ENCODE data around the gene KLRC4.
"Not testable (repeated sequence)": the region's sequence is repeated elsewhere in the genome, so short reads cannot be mapped to it uniquely, and the experiment has no call there.

KLRC4 gene

GRCh38 chr12:10453156-10453555 is 43.6 kb upstream of the KLRC4 start, which contains the start of gene KLRC1:
Gene KLRC1, minus strand, starts transcription at chr12:10453377. Its CDS starts 2,221 bp downstream, at chr12:10451156.
- Histone ChIP-seq H3K4me3 (ENCODE audit: severe bottlenecking) (no peak within 1 kb of the TSS), H3K27ac (ENCODE audit: poor library complexity, severe bottlenecking) (no peak within 1 kb of the TSS), H3K4me1 (ENCODE audit: insufficient read depth, poor library complexity, severe bottlenecking) (no peaks in the 10 kb centered on the region), H3K9me3 (ENCODE audit: severe bottlenecking) (no peaks in the 10 kb centered on the region), H3K36me3 (ENCODE audit: low read depth) (no peaks in the 10 kb centered on the region), H3K27me3 (ENCODE audit: insufficient read depth, poor library complexity, severe bottlenecking) (no peaks in the 10 kb centered on the region)
- ATAC-seq (ENCODE audit: low read depth) (peak; percentile 68), DNase-seq (ENCODE audit: low spot score) (no peak)
- TF ChIP-seq CTCF (IDR thresholded peaks at IDR 0.05; ENCODE audit: poor library complexity, severe bottlenecking): no peak

- no peak for ATAC-seq (ENCODE audit: low read depth)
- Histone ChIP-seq H3K9me3 (ENCODE audit: severe bottlenecking) (no peaks in the 10 kb centered on the region), H3K27ac (ENCODE audit: poor library complexity, severe bottlenecking) (no peak overlapping the region), H3K4me3 (ENCODE audit: severe bottlenecking) (no peak overlapping the region), H3K36me3 (ENCODE audit: low read depth) (no peaks in the 10 kb centered on the region), H3K4me1 (ENCODE audit: insufficient read depth, poor library complexity, severe bottlenecking) (no peaks in the 10 kb centered on the region), H3K27me3 (ENCODE audit: insufficient read depth, poor library complexity, severe bottlenecking) (no peaks in the 10 kb centered on the region)
- no peak for DNase-seq (ENCODE audit: low spot score)
- TF ChIP-seq CTCF (IDR thresholded peaks at IDR 0.05; ENCODE audit: poor library complexity, severe bottlenecking): no peak
These were observed 38.7 kb upstream of the KLRC4 start for GRCh38 chr12:10448236-10448635.

GRCh38 chr12:10446052-10446451 is 36.5 kb upstream of the KLRC4 start:
- ATAC-seq (ENCODE audit: low read depth); H3K4me1 ChIP-seq (ENCODE audit: insufficient read depth, poor library complexity, severe bottlenecking); H3K27me3 ChIP-seq (ENCODE audit: insufficient read depth, poor library complexity, severe bottlenecking); H3K36me3 ChIP-seq (ENCODE audit: low read depth); H3K27ac ChIP-seq (ENCODE audit: poor library complexity, severe bottlenecking); H3K4me3 ChIP-seq (ENCODE audit: severe bottlenecking); DNase-seq (ENCODE audit: low spot score); H3K9me3 ChIP-seq (ENCODE audit: severe bottlenecking): not testable (repeated sequence)

GRCh38 chr12:10441144-10441543 is 31.6 kb upstream of the KLRC4 start:
- H3K27me3 ChIP-seq (ENCODE audit: insufficient read depth, poor library complexity, severe bottlenecking); ATAC-seq (ENCODE audit: low read depth); H3K36me3 ChIP-seq (ENCODE audit: low read depth); H3K9me3 ChIP-seq (ENCODE audit: severe bottlenecking); H3K27ac ChIP-seq (ENCODE audit: poor library complexity, severe bottlenecking); H3K4me3 ChIP-seq (ENCODE audit: severe bottlenecking); DNase-seq (ENCODE audit: low spot score); H3K4me1 ChIP-seq (ENCODE audit: insufficient read depth, poor library complexity, severe bottlenecking): not testable (repeated sequence)

GRCh38 chr12:10439608-10440274 is 30.2 kb upstream of the KLRC4 start:
- not testable (repeated sequence) for DNase-seq (ENCODE audit: low spot score); H3K27ac ChIP-seq (ENCODE audit: poor library complexity, severe bottlenecking); H3K36me3 ChIP-seq (ENCODE audit: low read depth); H3K4me3 ChIP-seq (ENCODE audit: severe bottlenecking); H3K27me3 ChIP-seq (ENCODE audit: insufficient read depth, poor library complexity, severe bottlenecking); H3K9me3 ChIP-seq (ENCODE audit: severe bottlenecking); H3K4me1 ChIP-seq (ENCODE audit: insufficient read depth, poor library complexity, severe bottlenecking)
- ATAC-seq (ENCODE audit: low read depth): peak; percentile 82

- not testable (repeated sequence) for H3K27me3 ChIP-seq (ENCODE audit: insufficient read depth, poor library complexity, severe bottlenecking); H3K4me3 ChIP-seq (ENCODE audit: severe bottlenecking); H3K36me3 ChIP-seq (ENCODE audit: low read depth); DNase-seq (ENCODE audit: low spot score); H3K4me1 ChIP-seq (ENCODE audit: insufficient read depth, poor library complexity, severe bottlenecking); H3K27ac ChIP-seq (ENCODE audit: poor library complexity, severe bottlenecking); H3K9me3 ChIP-seq (ENCODE audit: severe bottlenecking)
- ATAC-seq (ENCODE audit: low read depth): peak; percentile 60
These were observed 28.0 kb upstream of the KLRC4 start for GRCh38 chr12:10437601-10438000.

- H3K27ac ChIP-seq (ENCODE audit: poor library complexity, severe bottlenecking); DNase-seq (ENCODE audit: low spot score); H3K9me3 ChIP-seq (ENCODE audit: severe bottlenecking); H3K27me3 ChIP-seq (ENCODE audit: insufficient read depth, poor library complexity, severe bottlenecking); H3K4me1 ChIP-seq (ENCODE audit: insufficient read depth, poor library complexity, severe bottlenecking); H3K4me3 ChIP-seq (ENCODE audit: severe bottlenecking); H3K36me3 ChIP-seq (ENCODE audit: low read depth): not testable (repeated sequence)
- ATAC-seq (ENCODE audit: low read depth): peak; percentile 84
These were observed 26.3 kb upstream of the KLRC4 start, which contains the start of gene KLRC2 for GRCh38 chr12:10435816-10436215. Gene KLRC2, minus strand, starts transcription at chr12:10436010. Its CDS starts 24 bp downstream, at chr12:10435986.

- H3K4me3 ChIP-seq (ENCODE audit: severe bottlenecking); H3K4me1 ChIP-seq (ENCODE audit: insufficient read depth, poor library complexity, severe bottlenecking); DNase-seq (ENCODE audit: low spot score); ATAC-seq (ENCODE audit: low read depth); H3K9me3 ChIP-seq (ENCODE audit: severe bottlenecking); H3K36me3 ChIP-seq (ENCODE audit: low read depth); H3K27ac ChIP-seq (ENCODE audit: poor library complexity, severe bottlenecking); H3K27me3 ChIP-seq (ENCODE audit: insufficient read depth, poor library complexity, severe bottlenecking): not testable (repeated sequence)
These were observed 21.1 kb upstream of the KLRC4 start for GRCh38 chr12:10430623-10431022.

- H3K36me3 ChIP-seq (ENCODE audit: low read depth); H3K9me3 ChIP-seq (ENCODE audit: severe bottlenecking); H3K27me3 ChIP-seq (ENCODE audit: insufficient read depth, poor library complexity, severe bottlenecking): not testable (repeated sequence)
These were observed 16.4 kb upstream of the KLRC4 start for GRCh38 chr12:10425938-10426337.

GRCh38 chr12:10424260-10424899 is 14.8 kb upstream of the KLRC4 start:
- H3K27me3 ChIP-seq (ENCODE audit: insufficient read depth, poor library complexity, severe bottlenecking); H3K36me3 ChIP-seq (ENCODE audit: low read depth); H3K9me3 ChIP-seq (ENCODE audit: severe bottlenecking); H3K4me1 ChIP-seq (ENCODE audit: insufficient read depth, poor library complexity, severe bottlenecking); DNase-seq (ENCODE audit: low spot score); H3K27ac ChIP-seq (ENCODE audit: poor library complexity, severe bottlenecking); H3K4me3 ChIP-seq (ENCODE audit: severe bottlenecking): not testable (repeated sequence)
- ATAC-seq (ENCODE audit: low read depth): peak; percentile 91

More at GRCh38 chr12:10425938-10426337, 16.4 kb upstream of the KLRC4 start:
- not testable (repeated sequence) for DNase-seq (ENCODE audit: low spot score); H3K4me1 ChIP-seq (ENCODE audit: insufficient read depth, poor library complexity, severe bottlenecking); H3K4me3 ChIP-seq (ENCODE audit: severe bottlenecking); H3K27ac ChIP-seq (ENCODE audit: poor library complexity, severe bottlenecking); ATAC-seq (ENCODE audit: low read depth)
